ENCODE data around the gene OR51I1.

DNA sequence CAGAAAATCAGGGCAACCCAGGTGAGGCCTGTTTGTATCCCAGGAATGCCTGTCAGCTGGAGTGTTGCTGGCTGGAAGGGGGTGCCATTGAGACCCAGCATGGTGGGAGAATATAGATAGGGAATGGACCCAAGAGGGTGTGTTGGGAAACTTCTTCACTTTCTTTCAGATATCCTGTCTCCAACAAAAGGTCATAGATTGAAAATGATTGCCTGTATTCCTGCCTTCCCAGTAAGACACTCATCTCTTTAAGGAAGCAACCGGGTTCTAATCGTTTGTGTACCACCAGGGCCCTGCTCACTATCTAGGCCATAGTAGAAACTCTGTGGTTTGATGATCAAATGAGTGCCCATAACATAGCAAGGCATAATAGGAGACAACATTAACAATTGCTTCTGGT, at the start of gene OR51I1:
- TF ChIP-seq SP1 (IDR thresholded peaks at IDR 0.05): no peak
- TF ChIP-seq SUZ12 (IDR thresholded peaks at IDR 0.05): no peak
- TF ChIP-seq FOXK2 (IDR thresholded peaks at IDR 0.05): no peak
- no peak for TF ChIP-seq ELF4 (IDR thresholded peaks at IDR 0.05)
- no peak for TF ChIP-seq FOXM1 (IDR thresholded peaks at IDR 0.05; ENCODE audit: borderline replicate concordance)
- no peak for TF ChIP-seq HDGF (IDR thresholded peaks at IDR 0.05; ENCODE audit: borderline replicate concordance)
- no peak for TF ChIP-seq NFRKB (IDR thresholded peaks at IDR 0.05)
- TF ChIP-seq BHLHE40 (IDR thresholded peaks at IDR 0.05; ENCODE audit: borderline replicate concordance): no peak
- no peak for TF ChIP-seq CTBP1 (IDR thresholded peaks at IDR 0.05; ENCODE audit: borderline replicate concordance)
- no peak for TF ChIP-seq ZNF384 (IDR thresholded peaks at IDR 0.05)
- TF ChIP-seq ARNT (IDR thresholded peaks at IDR 0.05): no peak
- TF ChIP-seq, protein P1, sequence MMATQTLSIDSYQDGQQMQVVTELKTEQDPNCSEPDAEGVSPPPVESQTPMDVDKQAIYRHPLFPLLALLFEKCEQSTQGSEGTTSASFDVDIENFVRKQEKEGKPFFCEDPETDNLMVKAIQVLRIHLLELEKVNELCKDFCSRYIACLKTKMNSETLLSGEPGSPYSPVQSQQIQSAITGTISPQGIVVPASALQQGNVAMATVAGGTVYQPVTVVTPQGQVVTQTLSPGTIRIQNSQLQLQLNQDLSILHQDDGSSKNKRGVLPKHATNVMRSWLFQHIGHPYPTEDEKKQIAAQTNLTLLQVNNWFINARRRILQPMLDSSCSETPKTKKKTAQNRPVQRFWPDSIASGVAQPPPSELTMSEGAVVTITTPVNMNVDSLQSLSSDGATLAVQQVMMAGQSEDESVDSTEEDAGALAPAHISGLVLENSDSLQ (IDR thresholded peaks at IDR 0.05): no peak

All from HEK293T (cell line).